K562 (cell line): ENCODE data around the gene NR3C1. TPM values are rescaled to one million over a fixed set of nuclear protein-coding genes. Genes with fewer than 3 reads are reported as not detected.

Experiments used
- ATAC-seq: fragments of 200-7000 bp; cut with Tn5 transposase; 3 replicates; pipeline ENCODE4 v1.9.1; 2020; ENCODE audit warnings: moderate library complexity
- BruUV-seq: library from RNA; stranded (reverse); fragments of 400-500 nt; replicated peaks from 2 replicates; lab custom pipeline; 2021; lab: Mats Ljungman, UMichigan
- CTCF ChIA-PET: fragments of 300-600 bp; formaldehyde crosslinking; extraction: SDS; loops from one replicate; lab custom pipeline; 2021; ENCODE audit warnings: low intra/inter-chr PET ratio; lab: Yijun Ruan, JAX
- POLR2A ChIA-PET: fragments of 300-600, 350-650 bp; sonication (Branson Sonifier 250); formaldehyde crosslinking; extraction: SDS; loops from one replicate; lab custom pipeline; 2021; ENCODE audit warnings: antibody characterized with exemption, inconsistent platforms; lab: Yijun Ruan, JAX
- DNase-seq, 4 experiments: peaks; one replicate each; pipeline versions ENCODE4 v3.0.0 to v3.0.0-alpha.2; 2011 to 2018; ENCODE audit warnings: low spot score in 3 of 4, mixed read lengths in 3 of 4; ENCODE audit errors: extremely low read depth in 1 of 4
- FAIRE-seq: peaks from 2 replicates; lab custom pipeline; 2011; peaks lifted over from hg19 to GRCh38; lab: Jason Lieb, UNC
- H2AFZ ChIP-seq: 2 replicates; pipeline ENCODE4 v1.6.0; 2011; ENCODE audit warnings: low read depth, low read length, control low read depth, inconsistent platforms
- H3K27ac ChIP-seq: fragments of 200-600 bp; 3 replicates; pipeline ENCODE4 v1.8.0; 2011; ENCODE audit warnings: low read depth, mild to moderate bottlenecking, control low read depth, inconsistent platforms, low read length, moderate library complexity, mixed read lengths; ENCODE audit errors: extremely low read depth
- H3K27me3 ChIP-seq, 2 experiments: fragments of 300-600 bp in 1 of 2; 2 replicates in 1 of 2; 3 replicates in 1 of 2; pipeline versions ENCODE4 v1.6.0 to v1.8.0; 2011; ENCODE audit warnings: inconsistent platforms in 2 of 2, low read length in 2 of 2, mild to moderate bottlenecking in 1 of 2, mixed read lengths in 1 of 2, moderate library complexity in 1 of 2; ENCODE audit not compliant: control insufficient read depth in 2 of 2, insufficient read depth in 2 of 2
- H3K36me3 ChIP-seq: fragments of 300-600 bp; 3 replicates; pipeline ENCODE4 v1.8.0; 2011; ENCODE audit warnings: mild to moderate bottlenecking, low read length, inconsistent platforms; ENCODE audit not compliant: control insufficient read depth, insufficient read depth
- H3K4me1 ChIP-seq, 2 experiments: fragments of 200-600 bp in 1 of 2; replicated peaks in 1 of 2; 2 replicates in 1 of 2; 3 replicates in 1 of 2; pipeline versions ENCODE4 v1.5.1 to v1.8.0; 2011; ENCODE audit warnings: inconsistent platforms in 2 of 2, low read length in 2 of 2, mild to moderate bottlenecking in 1 of 2, mixed read lengths in 1 of 2, moderate library complexity in 1 of 2; ENCODE audit not compliant: control insufficient read depth in 2 of 2, insufficient read depth in 2 of 2
- H3K4me2 ChIP-seq: 2 replicates; pipeline ENCODE4 v1.6.1; 2011; ENCODE audit warnings: low read length, control low read depth, inconsistent platforms, mixed read lengths; ENCODE audit not compliant: insufficient read depth
- H3K4me3 ChIP-seq: fragments of 200-600 bp; sonication (generic), shearing (Covaris generic); 2 replicates; pipeline ENCODE4 v1.5.1; 2016; ENCODE audit warnings: control low read depth, inconsistent platforms
- H3K79me2 ChIP-seq: fragments of 200-600 bp; 3 replicates; pipeline ENCODE4 v1.8.0; 2011; ENCODE audit warnings: low read length, inconsistent platforms; ENCODE audit not compliant: control insufficient read depth, insufficient read depth
- H3K9ac ChIP-seq, 2 experiments: 2 replicates each; pipeline versions ENCODE4 v1.6.0 to v1.6.1; 2011; ENCODE audit warnings: low read depth in 2 of 2, low read length in 2 of 2, control low read depth in 1 of 2, inconsistent platforms in 1 of 2, mild to moderate bottlenecking in 1 of 2, mixed read lengths in 1 of 2; ENCODE audit not compliant: insufficient read depth in 1 of 2
- H3K9me1 ChIP-seq: one replicate; pipeline ENCODE4 v1.6.0; 2011; ENCODE audit warnings: inconsistent platforms, mild to moderate bottlenecking, low read length, moderate library complexity; ENCODE audit not compliant: control insufficient read depth, insufficient read depth
- H3K9me3 ChIP-seq: replicated peaks from 2 replicates; pipeline ENCODE4 v1.5.1; 2011; ENCODE audit warnings: low read depth, low read length, inconsistent platforms; ENCODE audit not compliant: control insufficient read depth, insufficient read depth
- H4K20me1 ChIP-seq: replicated peaks from 2 replicates; pipeline ENCODE4 v1.6.1; 2011; ENCODE audit warnings: low read length, inconsistent platforms, mixed read lengths; ENCODE audit not compliant: control insufficient read depth, insufficient read depth
- ATF1 ChIP-seq, 2 experiments: fragments of 450-650 bp in 1 of 2; IDR thresholded peaks; 2 replicates each; pipeline ENCODE4 v1.6.1; 2016; ENCODE audit warnings: missing compliant biosample characterization in 1 of 2, missing genetic modification characterization in 1 of 2
- BRCA1 ChIP-seq, 2 experiments: fragments of 450-650 bp in 1 of 2; sonication (generic) in 1 of 2; formaldehyde crosslinking in 1 of 2; IDR thresholded peaks; 2 replicates each; pipeline versions ENCODE4 v1.5.0 to v1.6.1; 2017 to 2020; ENCODE audit warnings: mild to moderate bottlenecking in 1 of 2, missing genetic modification reagents in 1 of 2
- IRF2 ChIP-seq: sonication (generic); formaldehyde crosslinking; IDR thresholded peaks from 2 replicates; pipeline ENCODE4 v1.8.1; 2022; ENCODE audit warnings: mild to moderate bottlenecking, missing genetic modification reagents
- PKNOX1 ChIP-seq: fragments of 450-650 bp; IDR thresholded peaks from 2 replicates; pipeline ENCODE4 v1.6.1; 2016
- TFE3 ChIP-seq: fragments of 450-650 bp; formaldehyde crosslinking; IDR thresholded peaks from 2 replicates; pipeline ENCODE4 v1.4.0; 2020; ENCODE audit warnings: mild to moderate bottlenecking, mixed read lengths
- ZBTB26 ChIP-seq: fragments of 450-650 bp; formaldehyde crosslinking; IDR thresholded peaks from 2 replicates; pipeline ENCODE4 v1.4.0; 2022; ENCODE audit warnings: missing genetic modification characterization
- ZNF175 ChIP-seq: fragments of 200-800 bp; sonication (Bioruptor generic); IDR thresholded peaks from 2 replicates; pipeline ENCODE4 v1.6.1; 2016; ENCODE audit warnings: low read depth, mild to moderate bottlenecking, missing genetic modification characterization, missing compliant biosample characterization
- ZNF699 ChIP-seq: fragments of 250-450 bp; sonication (Bioruptor Pico); IDR thresholded peaks from 2 replicates; pipeline ENCODE4 v1.8.0; 2021; ENCODE audit warnings: mild to moderate bottlenecking, moderate library complexity; ENCODE audit not compliant: insufficient replicate concordance
- WGBS: fragments of 100-300 bp; shearing (Covaris generic); methylation state at CpG from one replicate; pipeline ENCODE4 v1.1.6; 2016; ENCODE audit warnings: low coverage, mixed read lengths; ENCODE audit not compliant: insufficient coverage; ENCODE audit errors: missing lambda C conversion rate; 5-methylcytosine and 5-hydroxymethylcytosine counted together
- in situ Hi-C: fragments of 300-500 bp; cut with MboI; formaldehyde crosslinking; loops from 4 replicates; pipeline ENCODE4 v1.15.0; 2018; ENCODE audit warnings: inconsistent platforms, mixed read lengths
- intact Hi-C: fragments of 100-400 bp; cut with micrococcal nuclease; formaldehyde crosslinking; loops from 2 replicates; pipeline ENCODE4 v1.14.2; 2022
- polyA plus RNA-seq, 8 experiments: library from polyadenylated mRNA; depleted of rRNA in 4 of 8; stranded (reverse) in 5 of 8; unstranded in 3 of 8; fragments of >200 nt; fragmentation: Nextera tagmentation in 2 of 8; fragmentation: Illumina TruSeq in 1 of 8; extraction: Ambion mirVana in 2 of 8; extraction: Trizol in 1 of 8; gene quantifications; 2 replicates each; pipeline versions ENCODE4 v1.2.1 to v1.2.3, GENCODE V29; 2011 to 2014; ENCODE audit warnings: inconsistent platforms in 1 of 8, missing spikeins in 1 of 8
- total RNA-seq, 7 experiments: library from RNA; depleted of rRNA in 6 of 7; stranded (reverse); fragments of >200 nt in 6 of 7; fragmentation: Illumina TruSeq in 2 of 7; extraction: Trizol in 2 of 7; gene quantifications; 2 replicates each; pipeline versions ENCODE4 v1.2.1 to v1.2.3, GENCODE V29; 2011 to 2021; ENCODE audit warnings: low replicate concordance in 1 of 7
- TF ChIP-seq, protein P1 (sequence below): fragments of 450-650 bp; formaldehyde crosslinking; conservative IDR thresholded peaks from 2 replicates; pipeline ENCODE4 v1.4.0; 2022; ENCODE audit warnings: mild to moderate bottlenecking, missing genetic modification characterization

The NR3C1 gene
- total and polyA plus RNA-seq, 9 of the 15 experiments (the other 6 are each of a cell fraction or from before 2014, with no cell fraction given), result 8.2 to 36.0 (median 15.0) TPM

- TF ChIP-seq PKNOX1, result no peak
- no peak for TF ChIP-seq BRCA1 (IDR thresholded peaks at IDR 0.05)
- no peak for TF ChIP-seq BRCA1 (CRISPR knock-in tag; IDR thresholded peaks at IDR 0.05)
Observed at GRCh38 chr5:143418140-143418866, 14.8 kb upstream of the NR3C1 start (continued).

GRCh38 chr5:143417503-143418139 lies 14.1 kb upstream of the NR3C1 start:
- in situ Hi-C loops, result no loop called here
- no peak overlapping the region for H3K4me3 ChIP-seq

More at GRCh38 chr5:143417503-143418139, 14.1 kb upstream of the NR3C1 start:
- DNase-seq (no peak), FAIRE-seq (no peak), ATAC-seq (no peak)
- H3K9me1 ChIP-seq, result no peaks in the 10 kb centered on the region
- no peaks in the 10 kb centered on the region; a peak in 2 of 5 replicates for H3K4me1 ChIP-seq
- ChIA-PET POLR2A (interaction anchor here (0.8 kb wide), 1 partner anchor 284 kb away, joined by 3 read pairs; no protein-coding TSS in a partner anchor), CTCF (no interaction called here)
- peaks cover 0 to 2% of the 10 kb centered on the region in 2 experiments; a peak in 1 of 5 replicates for H3K27me3 ChIP-seq
- BruUV-seq, result no TSS peak
- no peaks in the 10 kb centered on the region for H4K20me1 ChIP-seq
- TF ChIP-seq, protein P1, sequence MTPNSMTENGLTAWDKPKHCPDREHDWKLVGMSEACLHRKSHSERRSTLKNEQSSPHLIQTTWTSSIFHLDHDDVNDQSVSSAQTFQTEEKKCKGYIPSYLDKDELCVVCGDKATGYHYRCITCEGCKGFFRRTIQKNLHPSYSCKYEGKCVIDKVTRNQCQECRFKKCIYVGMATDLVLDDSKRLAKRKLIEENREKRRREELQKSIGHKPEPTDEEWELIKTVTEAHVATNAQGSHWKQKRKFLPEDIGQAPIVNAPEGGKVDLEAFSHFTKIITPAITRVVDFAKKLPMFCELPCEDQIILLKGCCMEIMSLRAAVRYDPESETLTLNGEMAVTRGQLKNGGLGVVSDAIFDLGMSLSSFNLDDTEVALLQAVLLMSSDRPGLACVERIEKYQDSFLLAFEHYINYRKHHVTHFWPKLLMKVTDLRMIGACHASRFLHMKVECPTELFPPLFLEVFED (CRISPR knock-in tag), result no peak
- TF ChIP-seq ATF1 (CRISPR knock-in tag; IDR thresholded peaks at IDR 0.05) (no peak), ATF1 (tag; IDR thresholded peaks at IDR 0.05) (no peak), TFE3 (peak; percentile 65), ZBTB26 (no peak), IRF2 (CRISPR knock-in tag) (no peak), ZNF175 (CRISPR knock-in tag) (no peak), ZNF699 (CRISPR knock-in tag) (no peak)
- H3K9ac ChIP-seq, result no peak overlapping the region
- no peak overlapping the region for H2AFZ ChIP-seq
- no peak overlapping the region for H3K4me2 ChIP-seq
- H3K36me3 ChIP-seq, result no peaks in the 10 kb centered on the region
- 21% methylated on average over 4 of the region's 4 CpGs for WGBS
- H3K9me3 ChIP-seq, result no peaks in the 10 kb centered on the region
- intact Hi-C loops, result loop anchor here (10.0 kb wide), 1 partner anchor 757 kb away; the partner anchor contains the start of genes KCTD16 and YIPF5
- H3K27ac ChIP-seq, result no peak overlapping the region
- no peaks in the 10 kb centered on the region for H3K79me2 ChIP-seq
